GM23338 (cell line): ENCODE measurements around the gene PKHD1. TPM values are rescaled to one million over a fixed set of nuclear protein-coding genes. Genes with fewer than 3 reads are reported as not detected.

Experiments used
- ATAC-seq: fragments of 200-7000 bp; cut with Tn5 transposase; 3 replicates; pipeline ENCODE4 v1.9.1; 2020
- DNase-seq: peaks from one replicate; pipeline ENCODE4 v3.0.0-alpha.2; 2015; ENCODE audit warnings: low spot score
- H2AFZ ChIP-seq: fragments of 200-600 bp; sonication (generic); 2 replicates; pipeline ENCODE4 v1.8.0; 2016; ENCODE audit warnings: antibody characterized with exemption, mild to moderate bottlenecking, moderate library complexity
- H3F3A ChIP-seq: fragments of 200-600 bp; sonication (generic); replicated peaks from 2 replicates; pipeline ENCODE4 v1.8.0; 2017; ENCODE audit warnings: antibody characterized with exemption, mixed run types, low read depth
- H3K27ac ChIP-seq: fragments of 200-600 bp; sonication (generic); 2 replicates; pipeline ENCODE4 v1.6.1; 2016; ENCODE audit warnings: low read depth
- H3K27me3 ChIP-seq: fragments of 200-600 bp; sonication (generic); 2 replicates; pipeline ENCODE4 v1.8.0; 2016; ENCODE audit warnings: mild to moderate bottlenecking, mixed run types, moderate library complexity; ENCODE audit not compliant: insufficient read depth
- H3K36me3 ChIP-seq: fragments of 200-600 bp; sonication (generic); 2 replicates; pipeline ENCODE4 v1.8.0; 2016; ENCODE audit warnings: mild to moderate bottlenecking; ENCODE audit not compliant: insufficient read depth
- H3K4me1 ChIP-seq: fragments of 200-600 bp; sonication (generic); 2 replicates; pipeline ENCODE4 v1.8.0; 2016; ENCODE audit warnings: mild to moderate bottlenecking, moderate library complexity; ENCODE audit not compliant: insufficient read depth
- H3K4me2 ChIP-seq: fragments of 200-600 bp; sonication (generic); 2 replicates; pipeline ENCODE4 v1.7.1; 2017; ENCODE audit warnings: mixed run types
- H3K4me3 ChIP-seq: fragments of 200-600 bp; sonication (generic); 2 replicates; pipeline ENCODE4 v1.6.1; 2016; ENCODE audit warnings: mixed run types
- H3K79me2 ChIP-seq: fragments of 200-600 bp; sonication (generic); replicated peaks from 2 replicates; pipeline ENCODE4 v1.8.0; 2017; ENCODE audit warnings: mild to moderate bottlenecking; ENCODE audit not compliant: insufficient read depth
- H3K9me2 ChIP-seq: fragments of 200-600 bp; sonication (generic); 2 replicates; pipeline ENCODE4 v1.8.0; 2017; ENCODE audit not compliant: insufficient read depth
- H4K20me1 ChIP-seq: fragments of 200-600 bp; sonication (generic); replicated peaks from 2 replicates; pipeline ENCODE4 v1.8.0; 2017; ENCODE audit warnings: mild to moderate bottlenecking; ENCODE audit not compliant: insufficient read depth
- H3K27ac Mint-ChIP-seq: 2 replicates; pipeline ENCODE4 v1.8.0; 2020; ENCODE audit warnings: inconsistent platforms, mild to moderate bottlenecking, moderate library complexity, mixed read lengths
- H3K27me3 Mint-ChIP-seq: 3 replicates; pipeline ENCODE4 v1.8.0; 2022; ENCODE audit warnings: low read depth, mild to moderate bottlenecking, moderate library complexity, mixed read lengths, inconsistent platforms; ENCODE audit not compliant: insufficient read depth, poor library complexity
- H3K36me3 Mint-ChIP-seq: 3 replicates; pipeline ENCODE4 v1.8.0; 2021; ENCODE audit warnings: low read depth, mild to moderate bottlenecking, inconsistent platforms, moderate library complexity, mixed read lengths
- H3K4me1 Mint-ChIP-seq: 3 replicates; pipeline ENCODE4 v1.8.0; 2020; ENCODE audit warnings: mild to moderate bottlenecking, inconsistent platforms, mixed read lengths
- H3K4me3 Mint-ChIP-seq: 3 replicates; pipeline ENCODE4 v1.8.0; 2021; ENCODE audit warnings: moderate library complexity, mild to moderate bottlenecking, inconsistent platforms, mixed read lengths
- H3K9me3 Mint-ChIP-seq: 3 replicates; pipeline ENCODE4 v1.8.0; 2020; ENCODE audit warnings: moderate library complexity, mild to moderate bottlenecking, inconsistent platforms, mixed read lengths
- EZH2 ChIP-seq: fragments of 200-600 bp; sonication (generic); IDR thresholded peaks from one replicate; pipeline ENCODE4 v1.8.0; 2017; ENCODE audit warnings: antibody characterized with exemption, mild to moderate bottlenecking, low read depth; ENCODE audit not compliant: unreplicated experiment
- EZH2phosphoT487 ChIP-seq: fragments of 200-600 bp; sonication (generic); IDR thresholded peaks from one replicate; pipeline ENCODE4 v1.8.1; 2018; ENCODE audit warnings: antibody characterized with exemption; ENCODE audit not compliant: unreplicated experiment
- JUNB ChIP-seq: IDR thresholded peaks from one replicate; pipeline ENCODE4 v1.6.1; 2016; ENCODE audit warnings: antibody characterized with exemption; ENCODE audit not compliant: unreplicated experiment
- NANOG ChIP-seq: IDR thresholded peaks from 2 replicates; pipeline ENCODE4 v1.6.1; 2016; ENCODE audit warnings: antibody characterized with exemption, borderline replicate concordance
- REST ChIP-seq: IDR thresholded peaks from one replicate; pipeline ENCODE4 v1.6.1; 2018; ENCODE audit warnings: antibody characterized with exemption; ENCODE audit not compliant: unreplicated experiment
- ZNF114 ChIP-seq: fragments of 250-450 bp; sonication (Bioruptor Pico); IDR thresholded peaks from 2 replicates; pipeline ENCODE4 v1.5.0; 2020; ENCODE audit warnings: mild to moderate bottlenecking, moderate library complexity
- ZNF331 ChIP-seq: fragments of 250-450 bp; sonication (Bioruptor Pico); IDR thresholded peaks from 2 replicates; pipeline ENCODE4 v1.5.0; 2020; ENCODE audit warnings: low read depth, mild to moderate bottlenecking, moderate library complexity
- ZNF462 ChIP-seq: fragments of 250-450 bp; sonication (Bioruptor Pico); IDR thresholded peaks from 2 replicates; pipeline ENCODE4 v1.5.0; 2020; ENCODE audit warnings: mild to moderate bottlenecking, moderate library complexity
- polyA plus RNA-seq: library from polyadenylated mRNA; unstranded; fragments of >200 nt; fragmentation: Nextera tagmentation; extraction: Ambion mirVana; gene quantifications from 2 replicates; pipeline ENCODE4 v1.2.1, GENCODE V29; 2016
- total RNA-seq: library from RNA; depleted of rRNA; stranded (reverse); fragments of >200 nt; shearing (Covaris generic); gene quantifications from 2 replicates; pipeline ENCODE4 v1.2.3, GENCODE V29; 2014

Gene PKHD1
- total and polyA plus RNA-seq, 2 experiments from 2014 or later = 0.03 to 0.07 TPM

DNA sequence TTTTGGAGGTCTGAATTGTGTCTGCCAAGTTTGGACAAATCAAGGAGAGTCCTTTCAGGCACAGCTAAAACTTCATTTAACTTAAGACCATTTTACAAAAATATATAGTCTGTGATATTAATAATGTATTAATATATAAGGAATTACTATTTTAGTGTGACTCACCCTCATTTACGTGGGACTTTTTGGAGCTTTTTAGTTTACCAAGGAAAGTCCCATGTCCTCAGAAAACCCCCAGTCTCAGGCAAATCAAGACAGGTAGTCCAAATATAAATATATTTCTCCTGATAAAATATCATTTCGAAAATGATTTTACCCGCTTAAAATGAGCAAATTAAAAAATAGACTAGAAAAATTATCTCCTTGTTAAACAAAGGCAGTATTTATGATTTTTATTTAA is 479.0 kb downstream of the PKHD1 start:
- Histone ChIP-seq H4K20me1 (no peaks in the 10 kb centered on the region), H2AFZ (no peak overlapping the region), H3K9me2 (no peaks in the 10 kb centered on the region), H3K27ac (no peak overlapping the region), H3K79me2 (no peaks in the 10 kb centered on the region), H3K4me3 (no peak overlapping the region), H3K36me3 (no peaks in the 10 kb centered on the region), H3K4me1 (no peaks in the 10 kb centered on the region), H3K4me2 (no peak overlapping the region), H3K27me3 (no peaks in the 10 kb centered on the region), H3F3A (no peaks in the 10 kb centered on the region)
- TF ChIP-seq NANOG (no peak), EZH2phosphoT487 (no peak), EZH2 (no peak), JUNB (no peak), ZNF462 (no peak), ZNF331 (CRISPR knock-in tag) (no peak)
- Mint-ChIP-seq H3K9me3 (no peaks in the 10 kb centered on the region), H3K4me1 (no peaks in the 10 kb centered on the region), H3K36me3 (no peaks in the 10 kb centered on the region), H3K4me3 (no peak overlapping the region), H3K27me3 (no peaks in the 10 kb centered on the region), H3K27ac (no peak overlapping the region)
- ATAC-seq (no peak), DNase-seq (no peak)

GRCh38 chr6:51600514-51600913 is 486.9 kb downstream of the PKHD1 start:
- H3K27ac Mint-ChIP-seq = no peak overlapping the region
- Histone ChIP-seq H3F3A (no peaks in the 10 kb centered on the region), H2AFZ (no peak overlapping the region), H3K4me1 (no peaks in the 10 kb centered on the region), H3K9me2 (peaks cover 4% of the 10 kb centered on the region; the same call in 1 of the 2 replicates), H3K27ac (no peak overlapping the region), H3K79me2 (no peaks in the 10 kb centered on the region), H3K27me3 (no peaks in the 10 kb centered on the region), H3K4me2 (no peak overlapping the region), H3K4me3 (no peak overlapping the region), H3K36me3 (no peaks in the 10 kb centered on the region), H4K20me1 (no peaks in the 10 kb centered on the region)
- H3K9me3 Mint-ChIP-seq = peaks cover 16% of the 10 kb centered on the region
- DNase-seq (no peak), ATAC-seq (no peak)
- H3K4me3 Mint-ChIP-seq = no peak overlapping the region
- H3K36me3 Mint-ChIP-seq = peaks cover 6% of the 10 kb centered on the region; the same call in 2 of the 3 replicates
- no peaks in the 10 kb centered on the region for H3K4me1 Mint-ChIP-seq
- H3K27me3 Mint-ChIP-seq = no peaks in the 10 kb centered on the region
- TF ChIP-seq ZNF331 (CRISPR knock-in tag) (no peak), ZNF114 (CRISPR knock-in tag) (no peak), REST (no peak), JUNB (no peak)
